HG03571 (cell line): Measurements from ENCODE around the gene FCN1.

Experiments used
- ATAC-seq: cut with Tn5 transposase; IDR thresholded peaks from one replicate; pipeline ENCODE4 v1.9.1; 2021; ENCODE audit not compliant: unreplicated experiment

The FCN1 gene

GRCh38 chr9:134880484-134881312 is 37.0 kb downstream of the FCN1 start, which contains the start of gene FCN2:
Gene FCN2 (plus strand): TSS chr9:134880810. CDS start chr9:134880822, 12 bp downstream.
- ATAC-seq = no peak

- ATAC-seq = no peak
Observed at GRCh38 chr9:134879664-134880483, 37.8 kb downstream of the FCN1 start.

- no peak for ATAC-seq
Observed at GRCh38 chr9:134877541-134877940, 40.2 kb downstream of the FCN1 start.

- no peak for ATAC-seq
Observed at GRCh38 chr9:134875371-134875770, 42.3 kb downstream of the FCN1 start.

GRCh38 chr9:134872482-134873231 is 45.1 kb downstream of the FCN1 start:
- no peak for ATAC-seq

GRCh38 chr9:134871697-134872340 is 45.9 kb downstream of the FCN1 start:
- no peak for ATAC-seq

- ATAC-seq = no peak
Observed at GRCh38 chr9:134870746-134871662, 46.7 kb downstream of the FCN1 start.

- ATAC-seq = no peak
Observed at GRCh38 chr9:134870301-134870694, 47.4 kb downstream of the FCN1 start.

GRCh38 chr9:134869554-134870300 is 48.0 kb downstream of the FCN1 start:
- ATAC-seq = no peak

- ATAC-seq = no peak
Observed at GRCh38 chr9:134868751-134869553, 48.8 kb downstream of the FCN1 start.

GRCh38 chr9:134867917-134868750 is 49.6 kb downstream of the FCN1 start:
- no peak for ATAC-seq

- no peak for ATAC-seq
Observed at GRCh38 chr9:134864821-134865190, 52.9 kb downstream of the FCN1 start.

GRCh38 chr9:134863941-134864820 is 53.5 kb downstream of the FCN1 start:
- ATAC-seq = no peak

- ATAC-seq = no peak
Observed at GRCh38 chr9:134863306-134863902, 54.3 kb downstream of the FCN1 start.

- no peak for ATAC-seq
Observed at GRCh38 chr9:134861595-134862334, 55.9 kb downstream of the FCN1 start.
